ENCODE measurements around the gene MLEC.
"Not testable (repeated sequence)": the region's sequence is repeated elsewhere in the genome, so short reads cannot be mapped to it uniquely, and the experiment has no call there.

MLEC gene

DNA sequence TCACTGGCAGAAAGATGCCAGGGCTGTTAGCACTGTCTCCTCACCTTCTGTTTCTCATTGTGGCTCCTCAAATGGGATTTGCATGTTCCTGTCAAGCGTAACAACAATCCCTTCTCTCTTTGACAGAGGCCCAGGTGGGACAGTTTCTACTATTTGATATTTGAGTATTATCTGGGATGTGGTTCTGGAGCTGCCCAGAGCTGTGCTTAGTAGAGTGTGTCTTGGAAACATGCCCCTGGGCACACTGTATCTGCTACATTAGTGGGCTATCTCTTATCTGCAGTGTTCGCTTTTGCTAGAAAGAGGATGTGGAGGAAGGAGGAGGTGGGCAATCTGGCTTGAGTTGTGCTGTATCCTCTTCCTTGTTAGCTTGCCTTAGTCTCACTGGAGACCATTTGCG, 34.9 kb downstream of the MLEC start:
- no peak for DNase-seq

DNA sequence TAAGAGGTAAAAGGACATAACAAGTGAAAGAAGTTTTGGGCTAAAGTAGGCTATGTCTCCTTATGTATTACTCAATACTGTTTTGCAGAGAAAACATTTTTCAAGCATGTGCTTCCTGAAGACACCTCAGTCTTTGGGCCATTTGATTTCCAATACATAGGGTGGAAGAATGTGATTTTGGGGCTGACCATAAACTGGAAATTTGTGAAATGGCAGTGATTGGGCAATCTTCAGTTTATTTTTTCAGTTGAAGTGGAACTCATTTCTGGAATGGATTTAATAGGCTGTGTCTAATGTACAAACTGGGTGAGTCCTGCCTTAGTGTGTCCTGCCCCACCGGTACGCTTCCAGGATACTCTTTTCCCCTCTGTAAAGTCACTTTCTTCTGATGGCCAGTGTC, 35.8 kb downstream of the MLEC start:
- no peak for DNase-seq

DNA sequence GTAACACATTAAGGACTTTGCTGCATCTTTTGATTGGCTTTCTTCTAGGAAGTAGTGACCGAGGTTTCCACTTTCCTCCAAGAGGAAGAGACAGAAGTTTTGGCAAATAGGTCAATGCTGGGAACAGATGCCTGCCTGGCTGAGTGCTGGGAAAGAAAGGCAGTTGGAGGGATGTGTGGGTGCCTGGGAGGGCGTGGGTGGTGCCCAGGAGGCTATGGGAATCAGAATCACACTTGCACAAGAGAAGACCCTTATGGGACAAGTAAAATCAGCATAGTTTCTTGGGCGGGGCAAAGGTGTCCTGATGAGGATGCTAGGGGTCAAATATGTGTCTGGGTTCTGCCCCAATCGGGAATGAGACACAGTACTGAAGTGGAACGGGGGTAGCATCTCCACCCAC, 37.8 kb downstream of the MLEC start:
- no peak for DNase-seq

DNA sequence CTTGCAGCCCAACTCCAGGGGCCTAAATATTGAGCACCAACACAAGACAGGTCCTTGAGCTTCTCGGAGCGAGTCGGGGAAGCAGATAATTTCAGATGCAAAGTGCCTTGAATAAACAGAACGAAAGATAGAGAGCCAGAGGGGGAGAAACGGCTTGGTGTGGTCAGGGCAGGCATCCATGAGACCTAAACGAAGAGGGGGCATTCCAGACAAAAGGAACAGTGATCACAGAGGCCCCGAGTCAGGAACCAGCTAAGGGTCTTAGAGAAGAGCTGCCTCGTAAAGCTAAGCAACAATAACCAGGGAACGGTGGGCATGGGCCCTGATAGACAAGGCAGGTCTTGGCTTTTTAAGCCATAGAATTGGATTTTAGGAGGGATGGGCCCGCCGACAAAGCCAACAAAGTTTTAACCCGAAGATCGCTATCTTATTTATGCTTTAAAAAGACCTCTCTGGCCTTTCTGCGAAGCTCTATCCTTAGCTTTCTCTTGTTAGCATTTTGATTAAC, 38.3 kb downstream of the MLEC start:
- no peak for DNase-seq

DNA sequence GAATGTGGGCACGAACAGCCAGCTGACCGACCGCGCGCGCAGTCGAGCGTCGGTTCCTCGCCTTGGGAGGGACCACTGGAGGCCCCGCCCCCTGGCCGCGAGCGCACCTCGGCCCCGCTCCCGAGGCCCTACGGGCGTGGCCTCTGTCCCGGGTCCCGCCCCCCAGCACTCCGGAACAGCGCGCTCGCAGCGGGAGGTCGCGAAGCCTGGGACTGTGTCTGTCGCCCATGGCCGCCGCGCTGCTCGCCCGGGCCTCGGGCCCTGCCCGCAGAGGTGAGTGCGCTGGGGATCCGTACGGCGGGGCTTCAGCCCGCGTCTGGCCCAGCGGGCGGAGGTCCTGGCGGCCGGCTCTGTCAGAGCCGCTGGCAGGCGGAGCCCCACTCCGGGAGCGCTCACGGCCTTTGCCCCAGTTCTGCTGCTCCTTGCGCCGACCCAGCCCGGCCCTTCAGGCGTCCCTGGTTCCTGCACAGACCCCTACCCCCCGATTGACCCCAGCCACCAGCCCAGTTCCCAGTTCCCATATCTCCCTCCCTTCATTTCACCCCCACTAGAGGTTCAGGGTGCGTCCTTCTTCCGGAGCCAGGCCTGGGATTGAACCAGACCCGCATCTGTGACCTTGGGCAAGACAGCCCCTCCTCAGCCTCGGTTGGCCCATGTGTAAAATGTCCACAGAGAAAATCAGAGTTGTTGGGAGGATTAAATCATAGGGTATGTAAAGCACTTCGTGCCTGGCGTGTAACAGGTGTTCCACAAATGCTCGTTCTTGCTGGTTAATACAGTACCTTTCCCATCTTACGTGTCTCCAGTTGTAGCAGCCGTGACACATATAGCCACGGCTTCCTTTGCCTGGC, 38.9 kb downstream of the MLEC start, which contains the start of gene ACADS:
Gene ACADS (plus strand): TSS at position 168 of the 851 bp plus-strand sequence. CDS start 60 bp downstream, at position 228.
- DNase-seq: peak; percentile 77

DNA sequence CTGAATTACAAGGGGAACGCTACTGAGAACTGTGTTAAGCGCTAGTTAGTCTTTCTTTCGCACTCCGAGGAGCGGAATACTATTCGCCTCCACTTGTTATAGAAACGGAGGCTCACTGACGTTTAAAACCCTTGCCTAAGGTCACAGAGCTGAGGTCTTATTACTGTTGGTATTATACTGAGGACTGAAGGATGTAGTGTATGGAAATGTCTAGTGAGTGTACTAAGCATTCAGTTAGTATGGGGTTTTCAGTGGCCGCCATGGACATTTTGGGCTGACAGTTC, 39.5 kb downstream of the MLEC start:
- no peak for DNase-seq

DNA sequence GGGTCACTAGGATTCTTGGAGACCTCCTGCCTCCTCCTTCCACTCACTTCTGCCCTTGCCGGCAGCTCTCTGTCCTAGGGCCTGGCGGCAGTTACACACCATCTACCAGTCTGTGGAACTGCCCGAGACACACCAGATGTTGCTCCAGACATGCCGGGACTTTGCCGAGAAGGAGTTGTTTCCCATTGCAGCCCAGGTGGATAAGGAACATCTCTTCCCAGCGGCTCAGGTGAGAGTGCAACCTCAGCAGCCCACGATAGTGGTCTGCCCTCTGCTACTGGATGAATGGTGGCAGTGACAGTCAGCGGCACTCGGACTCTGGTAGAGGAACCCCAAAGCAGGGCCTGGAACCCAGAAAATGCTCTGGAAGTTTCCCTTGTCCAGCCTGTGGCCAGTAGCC, 40.0 kb downstream of the MLEC start:
- DNase-seq: no peak

DNA sequence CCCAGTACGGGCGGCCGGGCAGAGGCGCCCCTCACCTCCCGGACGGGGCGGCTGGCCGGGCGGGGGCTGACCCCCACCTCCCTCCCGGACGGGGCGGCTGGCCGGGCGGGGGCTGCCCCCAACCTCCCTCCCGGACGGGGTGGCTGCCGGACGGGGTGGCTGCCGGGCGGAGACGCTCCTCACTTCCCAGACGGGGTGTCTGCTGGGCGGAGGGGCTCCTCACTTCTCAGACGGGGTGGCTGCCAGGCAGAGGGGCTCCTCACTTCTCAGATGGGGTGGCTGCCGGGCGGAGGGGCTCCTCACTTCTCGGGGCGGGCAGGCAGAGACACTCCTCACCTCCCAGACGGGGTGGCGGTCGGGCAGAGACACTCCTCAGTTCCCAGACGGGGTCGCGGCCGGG, 45.2 kb downstream of the MLEC start:
- DNase-seq: not testable (repeated sequence)

DNA sequence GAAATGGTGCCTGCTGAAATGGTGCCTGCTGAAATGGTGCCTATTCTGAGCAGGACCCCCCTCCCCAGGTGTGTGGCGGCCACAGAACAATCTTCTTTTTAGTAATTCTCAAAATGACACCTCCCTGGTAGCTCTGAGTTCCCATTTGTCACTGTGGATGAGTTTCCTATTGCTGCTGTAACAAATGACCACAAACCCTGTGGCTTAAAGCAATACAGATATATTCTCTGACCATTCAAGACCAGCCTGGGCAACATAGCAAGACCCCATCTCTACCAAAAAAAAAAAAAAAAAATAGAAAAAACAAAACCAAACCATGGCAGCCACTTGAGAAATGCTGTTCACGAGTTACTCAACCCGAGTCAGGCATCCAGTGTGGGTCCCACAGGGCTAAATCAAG, 46.6 kb downstream of the MLEC start:
- DNase-seq: no peak

DNA sequence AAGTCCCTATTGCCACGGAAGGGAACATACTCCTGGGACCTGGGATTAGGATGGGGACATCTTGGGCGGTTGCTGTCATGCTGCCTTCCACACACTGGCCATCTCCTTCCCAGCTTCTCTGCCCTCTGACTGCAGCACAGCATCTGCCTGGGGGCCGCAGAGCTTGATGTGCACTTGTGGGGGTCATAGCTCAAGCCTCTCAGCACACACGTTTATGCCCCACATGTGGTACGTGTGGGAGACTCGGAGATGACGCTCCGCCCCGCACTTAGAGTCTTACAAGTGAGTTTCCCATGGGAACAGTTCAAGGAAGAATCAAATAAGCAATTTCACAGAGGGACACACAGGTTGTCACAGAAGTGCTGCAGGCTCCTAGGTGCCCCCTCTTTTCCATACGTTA, 47.3 kb downstream of the MLEC start:
- DNase-seq: no peak

DNA sequence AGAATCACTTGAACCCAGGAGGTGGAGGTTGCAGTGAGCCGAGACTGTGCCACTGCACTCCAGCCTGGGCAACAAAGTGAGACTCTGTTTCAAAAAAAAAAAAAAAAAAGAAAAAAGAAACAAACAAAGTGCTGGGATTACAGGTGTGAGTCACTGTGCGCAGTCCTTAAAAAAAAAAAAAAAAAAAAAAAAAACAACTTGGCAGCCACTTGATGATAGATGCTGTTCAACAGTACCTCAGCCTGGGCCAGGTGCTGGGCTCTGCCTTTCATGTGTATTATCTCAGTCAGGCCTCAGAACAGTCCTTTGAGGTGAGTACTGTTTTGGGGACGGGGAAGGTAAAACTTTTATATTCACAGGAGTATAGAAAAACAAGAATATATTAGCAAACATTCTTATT, 48.2 kb downstream of the MLEC start:
- peak; percentile 5 for DNase-seq

DNA sequence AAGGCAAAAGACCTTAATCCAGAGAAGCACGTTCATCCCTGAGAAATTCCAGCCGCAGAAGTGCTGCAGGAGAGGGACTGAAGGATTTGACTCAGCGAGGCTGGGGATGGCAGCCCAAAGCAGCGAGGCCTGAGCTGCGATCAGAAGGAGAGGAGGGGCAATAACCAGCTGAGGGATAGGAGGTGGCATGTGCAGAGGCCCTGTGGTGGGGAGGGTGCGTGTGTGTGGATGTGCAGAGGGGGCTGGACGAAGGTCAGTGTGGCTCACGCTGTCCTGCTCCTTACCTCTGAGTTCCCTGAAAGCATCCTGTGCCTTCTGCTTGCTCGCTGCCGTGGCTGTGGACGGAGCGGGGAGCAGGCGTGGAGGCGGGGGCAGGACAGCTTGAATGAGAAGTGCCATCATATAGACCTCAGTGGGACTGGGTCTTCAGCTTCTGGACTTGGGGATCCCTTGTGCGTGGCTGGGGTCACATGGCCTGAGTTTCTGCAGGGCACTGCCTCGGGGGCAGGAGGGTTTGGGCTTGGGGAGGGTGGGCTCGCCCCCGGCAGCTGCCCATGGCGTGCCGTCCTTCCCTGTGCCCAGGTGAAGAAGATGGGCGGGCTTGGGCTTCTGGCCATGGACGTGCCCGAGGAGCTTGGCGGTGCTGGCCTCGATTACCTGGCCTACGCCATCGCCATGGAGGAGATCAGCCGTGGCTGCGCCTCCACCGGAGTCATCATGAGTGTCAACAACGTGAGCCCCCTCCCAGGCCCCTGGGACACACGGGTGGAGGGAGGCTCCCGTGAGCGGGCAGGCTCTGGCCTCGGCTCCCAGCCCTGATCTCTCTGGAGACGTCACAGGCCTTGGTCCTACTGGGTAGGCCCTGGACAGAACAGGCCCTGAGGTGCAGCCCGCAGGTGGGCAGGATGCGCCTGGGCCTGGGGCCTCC, 49.7 kb downstream of the MLEC start:
- no peak for DNase-seq

DNA sequence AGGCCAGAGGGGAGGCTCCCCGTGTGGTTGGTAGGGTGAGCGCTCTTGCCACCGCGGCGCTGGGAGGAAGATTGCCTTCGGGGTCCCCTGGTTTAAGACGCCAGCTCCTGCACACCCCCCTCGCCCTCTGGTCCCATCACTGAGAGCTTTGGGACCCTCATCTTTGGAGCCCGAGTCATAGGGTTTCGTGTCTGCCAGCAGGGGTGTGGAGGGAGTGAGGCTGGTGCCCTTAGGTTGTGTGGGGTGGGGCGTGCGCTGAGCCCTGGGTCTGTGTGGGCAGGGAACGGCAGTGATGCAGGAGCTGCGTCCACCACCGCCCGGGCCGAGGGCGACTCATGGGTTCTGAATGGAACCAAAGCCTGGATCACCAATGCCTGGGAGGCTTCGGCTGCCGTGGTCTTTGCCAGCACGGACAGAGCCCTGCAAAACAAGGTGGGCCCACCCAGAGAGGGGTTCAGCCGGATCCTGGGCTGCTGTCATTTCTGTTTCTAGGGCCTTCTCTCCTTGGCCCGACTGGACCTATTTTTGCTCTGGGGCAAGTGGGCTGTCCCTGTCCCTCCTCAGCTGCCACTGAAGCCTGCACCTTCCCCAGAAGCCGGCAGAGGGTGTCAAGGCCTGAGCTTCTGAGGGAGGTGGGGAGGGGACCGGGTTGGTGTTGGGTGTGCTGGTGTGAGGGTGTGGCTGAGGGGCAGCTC, 50.8 kb downstream of the MLEC start:
- DNase-seq: no peak

DNA sequence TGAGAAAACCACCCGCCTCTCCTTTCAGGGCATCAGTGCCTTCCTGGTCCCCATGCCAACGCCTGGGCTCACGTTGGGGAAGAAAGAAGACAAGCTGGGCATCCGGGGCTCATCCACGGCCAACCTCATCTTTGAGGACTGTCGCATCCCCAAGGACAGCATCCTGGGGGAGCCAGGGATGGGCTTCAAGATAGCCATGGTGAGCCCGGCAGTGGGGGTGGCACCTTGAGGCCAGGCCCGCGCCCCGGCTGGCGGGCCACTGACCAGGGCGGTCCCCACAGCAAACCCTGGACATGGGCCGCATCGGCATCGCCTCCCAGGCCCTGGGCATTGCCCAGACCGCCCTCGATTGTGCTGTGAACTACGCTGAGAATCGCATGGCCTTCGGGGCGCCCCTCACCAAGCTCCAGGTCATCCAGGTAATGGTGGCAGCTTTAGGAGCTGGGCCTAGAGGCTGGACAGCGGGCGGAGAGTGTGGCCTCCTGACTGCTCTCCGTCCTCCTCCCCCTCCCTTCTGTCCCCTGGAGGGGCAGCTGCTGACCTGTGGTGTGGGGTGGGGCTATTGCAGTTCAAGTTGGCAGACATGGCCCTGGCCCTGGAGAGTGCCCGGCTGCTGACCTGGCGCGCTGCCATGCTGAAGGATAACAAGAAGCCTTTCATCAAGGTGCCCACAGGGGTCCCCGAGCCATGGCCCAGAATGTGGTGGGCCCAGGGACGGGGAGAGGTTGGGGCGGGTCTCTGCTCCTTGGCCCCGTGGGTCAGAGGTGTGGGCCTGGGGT, 51.5 kb downstream of the MLEC start:
- no peak for DNase-seq

DNA sequence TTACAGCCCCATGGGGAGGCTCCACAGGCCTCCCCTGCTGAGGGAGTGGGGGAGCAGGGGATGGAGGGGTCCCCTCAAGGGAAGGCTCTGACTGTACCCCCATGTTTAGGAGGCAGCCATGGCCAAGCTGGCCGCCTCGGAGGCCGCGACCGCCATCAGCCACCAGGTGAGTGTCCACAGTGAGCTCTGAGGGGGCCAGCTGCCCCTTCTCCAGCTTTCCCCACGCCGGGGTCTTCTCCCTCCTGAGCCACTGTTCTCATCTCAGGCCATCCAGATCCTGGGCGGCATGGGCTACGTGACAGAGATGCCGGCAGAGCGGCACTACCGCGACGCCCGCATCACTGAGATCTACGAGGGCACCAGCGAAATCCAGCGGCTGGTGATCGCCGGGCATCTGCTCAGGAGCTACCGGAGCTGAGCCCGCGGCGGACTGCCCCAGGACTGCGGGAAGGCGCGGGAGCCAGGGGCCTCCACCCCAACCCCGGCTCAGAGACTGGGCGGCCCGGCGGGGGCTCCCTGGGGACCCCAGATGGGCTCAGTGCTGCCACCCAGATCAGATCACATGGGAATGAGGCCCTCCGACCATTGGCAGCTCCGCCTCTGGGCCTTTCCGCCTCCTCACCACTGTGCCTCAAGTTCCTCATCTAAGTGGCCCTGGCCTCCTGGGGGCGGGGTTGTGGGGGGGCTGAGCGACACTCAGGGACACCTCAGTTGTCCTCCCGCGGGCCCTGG, 52.2 kb downstream of the MLEC start:
- DNase-seq: no peak

DNA sequence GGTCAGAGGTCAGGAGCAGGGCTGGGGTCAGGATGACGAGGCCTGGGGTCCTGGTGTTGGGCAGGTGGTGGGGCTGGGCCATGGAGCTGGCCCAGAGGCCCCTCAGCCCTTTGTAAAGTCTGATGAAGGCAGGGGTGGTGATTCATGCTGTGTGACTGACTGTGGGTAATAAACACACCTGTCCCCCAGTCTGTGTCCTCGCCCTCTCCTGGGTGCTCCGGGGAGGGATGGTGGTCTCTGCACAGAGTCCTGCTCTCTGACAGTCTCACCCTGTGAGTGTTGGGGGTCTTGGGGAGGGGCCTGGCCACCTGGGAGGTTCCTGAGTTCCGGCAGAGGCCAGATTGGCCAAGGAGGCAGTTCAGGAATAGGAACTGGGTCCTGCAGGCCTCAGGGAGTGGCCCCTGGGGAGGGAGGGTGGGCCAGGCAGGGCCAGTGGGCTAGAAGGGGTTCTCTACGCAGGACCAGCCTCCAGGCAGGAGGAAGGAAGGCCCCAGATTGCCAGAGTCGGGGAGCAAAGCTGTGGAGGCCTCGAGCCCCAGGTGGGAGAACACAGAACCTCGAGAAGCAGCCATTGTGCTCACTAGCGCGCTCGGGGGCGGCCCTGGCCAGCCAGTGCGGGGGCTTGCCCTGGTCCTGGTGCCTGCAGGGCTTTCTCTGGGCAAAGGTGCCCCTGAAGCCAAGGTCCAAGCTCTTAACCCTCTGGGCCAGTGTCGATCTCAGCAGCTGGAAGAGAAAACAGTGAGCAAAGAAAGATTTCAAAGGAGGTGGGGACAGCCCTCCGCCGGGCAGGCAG, 53.1 kb downstream of the MLEC start:
- DNase-seq: no peak

DNA sequence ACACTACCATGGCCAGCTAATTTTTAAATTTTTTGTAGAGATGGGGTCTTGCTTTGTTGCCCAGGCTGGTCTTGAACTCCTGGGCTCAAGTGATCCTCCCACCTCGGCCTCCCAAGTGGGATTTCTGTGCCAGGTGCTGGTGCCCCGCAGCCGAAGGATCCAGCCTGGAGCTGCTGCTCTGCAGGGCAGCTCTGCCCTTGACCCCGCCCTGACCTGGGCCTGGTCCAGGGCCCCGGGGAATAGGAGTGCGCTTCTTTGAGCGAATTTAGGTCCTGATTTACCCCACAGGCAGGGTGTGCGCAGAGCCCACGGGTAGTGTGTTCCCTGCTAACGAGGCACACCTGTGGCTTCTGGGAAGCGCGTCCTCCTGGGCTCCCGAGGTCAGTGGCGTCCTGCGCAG, 53.9 kb downstream of the MLEC start:
- DNase-seq: no peak

DNA sequence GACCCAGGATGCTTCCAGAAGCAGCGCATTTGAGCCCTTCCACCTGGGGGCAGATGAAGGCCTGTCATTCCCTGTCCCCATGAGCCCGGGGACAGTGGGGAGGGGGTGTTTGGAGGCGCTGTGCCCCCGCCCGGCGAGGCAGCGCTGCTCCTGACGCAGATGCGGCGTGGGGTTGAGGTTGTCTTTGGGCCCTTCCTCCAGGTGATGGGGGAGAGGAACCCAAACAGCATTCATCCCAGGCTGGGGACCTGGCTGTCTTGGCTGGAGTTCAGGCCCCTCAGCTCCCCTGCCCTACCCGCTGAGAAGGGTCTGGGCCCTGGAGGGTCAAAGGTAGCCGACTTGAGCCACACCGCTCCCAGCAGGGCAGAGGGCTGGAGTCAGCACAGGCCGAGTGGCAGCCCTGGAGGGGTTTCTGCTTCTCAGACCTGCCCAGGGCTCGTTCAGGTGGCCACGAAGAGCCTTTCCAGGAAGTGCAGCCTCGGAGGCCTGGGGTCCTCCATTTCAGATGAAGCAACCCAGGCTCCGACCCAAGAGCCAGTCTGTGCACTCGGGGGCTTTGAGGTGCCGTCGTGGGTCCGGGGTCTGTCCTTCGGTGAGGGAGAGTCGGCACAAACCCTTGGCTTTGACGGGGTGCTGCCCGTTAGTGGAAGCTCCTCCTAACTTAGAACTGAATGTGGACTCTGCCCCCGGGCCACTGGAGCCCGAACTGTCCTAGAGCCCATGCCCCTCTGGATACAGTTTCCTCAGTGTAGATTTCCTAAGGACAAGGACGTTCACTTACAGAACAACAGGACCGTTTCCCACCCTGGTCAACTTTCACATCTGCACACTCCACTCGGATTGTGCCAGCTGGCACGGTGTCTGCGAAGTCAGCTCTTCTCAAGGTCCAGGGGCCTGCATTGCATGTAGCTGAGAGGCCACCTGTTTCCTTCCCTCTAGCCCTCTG, 54.8 kb downstream of the MLEC start:
- peak; percentile 30 for DNase-seq

DNA sequence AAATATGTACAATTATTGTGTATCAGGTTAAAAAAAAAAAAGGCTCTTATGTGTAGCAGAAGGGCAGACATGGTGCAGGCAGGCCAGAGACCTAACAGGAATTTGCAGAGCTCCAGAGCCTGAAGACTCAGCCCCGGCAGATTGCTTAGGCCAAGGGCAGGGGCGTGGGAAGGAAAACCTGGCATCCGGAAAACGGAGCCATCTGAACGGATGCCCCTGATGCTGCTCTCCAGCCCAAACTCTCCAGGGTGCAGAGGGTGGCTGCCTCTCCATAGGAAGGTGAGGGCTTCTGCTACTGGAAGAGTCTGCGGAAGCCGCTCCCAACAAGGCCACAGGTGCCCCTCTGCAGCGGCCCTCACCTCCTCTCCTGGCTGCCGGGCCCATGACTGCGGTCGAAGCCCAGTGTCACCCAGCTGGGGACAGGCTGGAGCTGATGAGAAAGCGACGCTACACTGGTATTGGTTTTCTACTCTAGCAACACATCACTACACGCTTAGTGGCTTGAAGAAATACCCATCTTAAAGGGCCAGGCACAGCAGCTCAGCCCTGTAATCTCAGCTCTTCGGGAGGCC, 58.1 kb downstream of the MLEC start:
- DNase-seq: no peak
